ENCODE measurements around the gene ANO1. TPM values are rescaled to one million over a fixed set of nuclear protein-coding genes. Genes with fewer than 3 reads are reported as not detected.

Gene ANO1
- total RNA-seq, 2 experiments from 2014 or later: not detected

GRCh38 chr11:70071996-70072395 lies 6.1 kb upstream of the ANO1 start:
- DNase-seq (peak in 1 of 14 experiments; percentile 6), ATAC-seq (ENCODE audit: poor library complexity) (no peak)
- no peaks in the 10 kb centered on the region for H3K4me1 Mint-ChIP-seq (ENCODE audit: low read depth)
- H3K27ac ChIP-seq (ENCODE audit: low read depth in 1 of 2, low read length in 2 of 2): no peak overlapping the region
- intact Hi-C loops (cut with DNase I, micrococcal nuclease): loop anchor here in 1 of 2 experiments (10.0 kb wide), 1 partner anchor 127 kb away; no protein-coding TSS in a partner anchor
- H3K36me3 Mint-ChIP-seq (ENCODE audit: low read depth): no peaks in the 10 kb centered on the region
- H3K36me3 ChIP-seq (ENCODE audit: insufficient read depth, low read length): no peaks in the 10 kb centered on the region
- no peak overlapping the region for H3K4me3 ChIP-seq (ENCODE audit: low read length)
- H3K4me3 Mint-ChIP-seq: no peak overlapping the region
- peaks cover 89% of the 10 kb centered on the region for H3K27me3 Mint-ChIP-seq
- ChIA-PET POLR2A (no interaction called here), CTCF (no interaction called here)
- no peaks in the 10 kb centered on the region for H3K9me3 Mint-ChIP-seq
- no peaks in the 10 kb centered on the region for H3K9me3 ChIP-seq (ENCODE audit: control insufficient read depth in 1 of 2, insufficient read depth in 1 of 2, low read length in 2 of 2)
- H3K27ac Mint-ChIP-seq: no peak overlapping the region
- no peaks in the 10 kb centered on the region for H3K4me1 ChIP-seq (ENCODE audit: insufficient read depth, low read length)
- H3K27me3 ChIP-seq (ENCODE audit: control insufficient read depth in 1 of 2, insufficient read depth in 2 of 2, low read length in 2 of 2): peaks cover 38 to 67% of the 10 kb centered on the region in 2 experiments
- TF ChIP-seq CTCF (IDR thresholded peaks at IDR 0.05): no peak

GRCh38 chr11:70072461-70072860 lies 5.7 kb upstream of the ANO1 start:
- H3K27ac Mint-ChIP-seq: no peak overlapping the region
- no peak for DNase-seq
- H3K4me3 Mint-ChIP-seq: no peak overlapping the region
- Histone ChIP-seq H3K36me3 (ENCODE audit: insufficient read depth, low read length) (no peaks in the 10 kb centered on the region), H3K9me3 (ENCODE audit: control insufficient read depth in 1 of 2, insufficient read depth in 1 of 2, low read length in 2 of 2) (no peaks in the 10 kb centered on the region), H3K27ac (ENCODE audit: low read depth in 1 of 2, low read length in 2 of 2) (no peak overlapping the region), H3K4me1 (ENCODE audit: insufficient read depth, low read length) (no peaks in the 10 kb centered on the region), H3K4me3 (ENCODE audit: low read length) (no peak overlapping the region), H3K27me3 (ENCODE audit: control insufficient read depth in 1 of 2, insufficient read depth in 2 of 2, low read length in 2 of 2) (peaks cover 43 to 71% of the 10 kb centered on the region in 2 experiments)
- TF ChIP-seq CTCF (IDR thresholded peaks at IDR 0.05): no peak
- H3K4me1 Mint-ChIP-seq (ENCODE audit: low read depth): no peaks in the 10 kb centered on the region
- no peak for ATAC-seq (ENCODE audit: poor library complexity)
- ChIA-PET POLR2A (no interaction called here), CTCF (no interaction called here)
- no peaks in the 10 kb centered on the region for H3K9me3 Mint-ChIP-seq
- H3K27me3 Mint-ChIP-seq: peaks cover 93% of the 10 kb centered on the region
- intact Hi-C loops (cut with DNase I, micrococcal nuclease): loop anchor here in 1 of 2 experiments (10.0 kb wide), 1 partner anchor 128 kb away; no protein-coding TSS in a partner anchor
- no peaks in the 10 kb centered on the region for H3K36me3 Mint-ChIP-seq (ENCODE audit: low read depth)

GRCh38 chr11:70072861-70073755 lies 5.0 kb upstream of the ANO1 start:
- no peak for TF ChIP-seq CTCF (IDR thresholded peaks at IDR 0.05)
- intact Hi-C loops (cut with DNase I, micrococcal nuclease): loop anchor here in 1 of 2 experiments (10.0 kb wide), 1 partner anchor 128 kb away; no protein-coding TSS in a partner anchor
- Mint-ChIP-seq H3K4me3 (no peak overlapping the region), H3K9me3 (no peaks in the 10 kb centered on the region), H3K36me3 (ENCODE audit: low read depth) (no peaks in the 10 kb centered on the region), H3K27me3 (peaks cover 92% of the 10 kb centered on the region), H3K27ac (no peak overlapping the region), H3K4me1 (ENCODE audit: low read depth) (no peaks in the 10 kb centered on the region)
- no peak for ATAC-seq (ENCODE audit: poor library complexity)
- no peak for DNase-seq
- no peak overlapping the region for H3K27ac ChIP-seq (ENCODE audit: low read depth in 1 of 2, low read length in 2 of 2)
- peaks cover 46 to 68% of the 10 kb centered on the region in 2 experiments for H3K27me3 ChIP-seq (ENCODE audit: control insufficient read depth in 1 of 2, insufficient read depth in 2 of 2, low read length in 2 of 2)
- H3K4me1 ChIP-seq (ENCODE audit: insufficient read depth, low read length): no peaks in the 10 kb centered on the region
- H3K9me3 ChIP-seq (ENCODE audit: control insufficient read depth in 1 of 2, insufficient read depth in 1 of 2, low read length in 2 of 2): no peaks in the 10 kb centered on the region
- ChIA-PET CTCF (no interaction called here), POLR2A (no interaction called here)
- no peaks in the 10 kb centered on the region for H3K36me3 ChIP-seq (ENCODE audit: insufficient read depth, low read length)
- no peak overlapping the region for H3K4me3 ChIP-seq (ENCODE audit: low read length)

Data from CD4-positive, alpha-beta T cell (primary cell).